ENCODE data around the gene SCNN1G.

The SCNN1G gene

DNA sequence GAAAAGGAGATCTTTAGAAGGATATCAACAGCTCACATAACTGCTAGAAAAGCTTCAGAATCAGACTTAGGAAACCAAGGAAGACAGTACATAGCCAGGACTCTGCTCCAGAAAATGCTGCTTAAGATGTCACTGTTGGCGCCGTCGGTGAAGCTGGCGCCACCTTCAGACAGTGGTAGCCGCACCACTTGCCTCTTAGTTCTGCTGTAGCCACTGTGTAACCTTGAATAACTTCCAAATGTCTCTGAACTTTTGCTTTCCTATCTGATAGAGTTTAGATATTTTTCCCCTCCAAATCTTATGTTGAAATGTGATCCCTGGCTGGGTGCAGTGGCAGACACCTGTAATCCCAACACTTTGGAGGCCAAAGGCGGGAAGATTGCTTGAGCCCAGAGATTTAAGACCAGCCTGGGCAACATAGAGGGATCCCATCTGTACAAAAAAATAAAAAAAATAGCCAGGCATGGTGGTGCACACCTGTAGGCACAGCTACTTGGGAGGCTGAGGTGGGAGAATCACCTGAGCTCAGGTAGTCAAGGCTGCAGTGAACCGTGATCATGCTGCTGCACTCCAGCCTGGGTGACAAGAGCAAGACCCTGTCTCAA lies 27.0 kb upstream of the SCNN1G start:
- no peak for DNase-seq

DNA sequence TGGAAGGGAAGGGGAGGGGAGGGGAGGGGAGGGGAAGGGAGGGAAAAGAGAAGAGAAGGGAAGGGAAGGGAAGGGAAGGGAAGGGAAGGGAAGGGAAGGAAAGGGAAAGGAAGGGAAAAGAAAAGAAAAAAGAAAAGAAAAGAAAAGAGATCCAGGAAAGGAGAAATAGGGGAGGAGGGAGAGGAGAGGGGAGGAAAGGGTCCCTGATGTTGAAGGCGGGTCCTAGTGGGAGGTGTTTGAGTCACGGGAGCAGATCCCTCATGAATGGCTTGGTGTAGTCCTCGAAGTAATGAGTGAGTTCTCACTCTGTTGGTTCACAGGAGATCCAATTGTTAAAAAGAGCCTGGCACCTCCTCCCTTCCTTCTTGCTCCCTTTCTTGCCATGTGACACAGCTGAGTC lies 26.4 kb upstream of the SCNN1G start:
- no peak for DNase-seq

DNA sequence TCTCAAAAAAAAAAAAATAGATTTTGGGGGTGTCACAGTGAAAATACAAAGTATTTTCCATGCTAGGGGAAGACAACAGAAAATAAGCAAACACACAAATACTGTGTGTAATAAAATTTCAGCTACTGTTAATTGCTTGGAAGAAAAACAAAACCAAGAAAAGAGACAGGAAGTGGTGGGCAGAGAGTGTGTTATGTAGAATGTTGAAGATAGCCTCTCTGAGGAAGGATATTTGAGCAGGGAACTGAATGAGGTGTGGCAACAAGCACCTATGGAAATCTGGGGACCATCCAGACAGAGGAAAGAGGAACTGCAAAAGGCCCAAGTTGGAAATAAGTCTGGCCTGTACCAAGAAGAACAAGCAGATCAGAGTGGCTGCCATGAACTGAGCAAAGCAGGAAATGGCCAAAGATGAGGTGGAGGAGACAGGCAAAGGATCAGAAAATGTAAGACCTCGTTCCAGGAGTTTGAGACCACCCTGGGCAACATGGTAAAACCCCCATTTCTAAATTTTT lies 25.5 kb upstream of the SCNN1G start:
- no peak for DNase-seq

DNA sequence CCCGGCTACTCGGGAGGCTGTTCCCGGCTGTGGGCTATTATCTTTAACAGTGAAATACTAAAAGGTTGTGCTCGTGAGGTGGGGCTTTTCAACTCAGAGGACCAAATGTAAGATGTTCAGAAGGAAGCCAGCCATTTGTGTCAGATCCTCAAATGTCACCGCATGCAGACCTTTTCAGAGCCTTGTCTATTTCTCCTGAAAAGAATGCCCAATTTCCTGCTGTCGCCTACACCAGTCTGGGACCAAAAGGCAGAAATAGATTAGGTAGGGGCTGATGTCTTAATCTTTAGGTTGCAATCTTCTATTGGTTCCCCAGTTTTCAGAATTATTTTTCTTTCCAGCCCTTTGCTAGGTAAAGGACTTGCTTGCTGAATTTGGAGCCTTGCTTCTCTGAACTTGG lies 24.4 kb upstream of the SCNN1G start:
- no peak for DNase-seq

DNA sequence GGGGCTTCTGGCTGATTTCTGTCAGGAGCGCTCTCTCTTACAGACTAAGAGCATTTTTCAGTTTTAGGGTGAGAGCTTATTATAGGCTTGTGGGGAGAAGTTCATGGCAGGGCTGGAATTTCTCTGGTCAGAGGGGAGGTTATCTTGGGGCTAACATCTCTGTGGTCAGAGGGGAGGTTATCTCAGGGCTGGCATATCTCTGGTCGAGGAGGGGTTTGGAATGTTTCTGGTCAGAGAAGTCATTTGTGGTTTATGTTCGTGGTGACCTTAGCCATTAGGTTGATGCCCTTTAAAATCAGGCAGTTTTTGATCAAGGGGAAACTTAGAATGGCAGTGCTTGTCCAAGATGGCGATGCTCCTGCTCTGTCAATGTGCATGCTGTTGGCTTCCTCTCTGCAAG lies 22.5 kb upstream of the SCNN1G start:
- DNase-seq, result no peak

DNA sequence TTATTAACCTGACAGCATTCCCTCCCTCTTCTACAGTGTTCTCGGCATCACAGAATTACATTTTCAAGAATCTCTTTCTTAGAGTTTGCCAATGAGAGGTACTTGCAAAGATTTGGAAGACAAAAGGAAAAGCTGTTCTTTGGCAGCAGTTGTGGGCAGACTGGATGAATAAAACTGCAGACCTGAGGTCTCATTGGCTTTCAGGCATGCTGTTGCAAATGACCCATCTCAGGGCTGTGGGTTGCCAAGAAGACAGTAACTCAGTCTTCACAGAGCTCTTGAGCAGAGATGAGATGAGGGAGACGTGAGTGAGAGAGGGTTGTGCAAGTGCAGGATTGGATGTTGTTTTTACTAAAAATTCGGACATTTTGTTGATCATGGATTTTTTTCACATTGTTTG lies 22.0 kb upstream of the SCNN1G start:
- DNase-seq, result no peak

DNA sequence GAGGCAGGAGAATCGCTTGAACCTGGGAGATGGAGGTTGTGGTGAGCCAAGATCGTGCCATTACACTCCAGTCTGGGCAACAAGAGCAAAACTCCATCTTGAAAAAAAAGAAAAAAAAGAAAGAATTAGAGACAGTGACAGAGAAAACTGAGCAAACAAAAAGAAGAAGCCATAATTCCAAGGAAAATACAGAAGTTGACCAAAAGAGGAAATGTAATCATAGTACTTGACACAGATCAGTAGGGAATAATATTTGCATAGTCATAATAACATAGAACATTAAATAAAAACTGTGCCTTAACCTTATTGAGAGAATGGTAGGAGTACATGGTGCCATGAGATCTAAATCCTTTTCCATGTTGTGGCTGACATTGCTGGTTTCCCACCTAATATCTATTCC lies 18.6 kb upstream of the SCNN1G start:
- DNase-seq, result no peak

DNA sequence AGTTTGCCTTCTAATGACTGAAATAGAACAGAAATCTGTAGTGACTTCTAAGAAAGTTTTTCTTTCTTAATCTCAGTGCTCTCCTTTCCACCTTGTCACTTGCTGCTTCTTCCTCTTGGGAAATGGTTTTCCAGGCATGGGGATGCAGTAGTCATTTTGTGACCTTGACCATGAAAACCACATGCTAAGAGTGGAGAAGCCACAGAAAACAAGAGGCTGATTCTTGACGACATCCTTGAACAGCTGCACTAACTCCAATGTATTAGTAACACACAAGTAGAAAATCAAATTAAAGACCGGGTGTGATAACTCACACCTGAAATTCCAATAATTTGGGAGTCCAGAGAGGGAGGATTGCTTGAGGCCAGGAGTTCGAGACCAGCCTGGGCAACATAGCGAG lies 17.8 kb upstream of the SCNN1G start:
- DNase-seq, result no peak

DNA sequence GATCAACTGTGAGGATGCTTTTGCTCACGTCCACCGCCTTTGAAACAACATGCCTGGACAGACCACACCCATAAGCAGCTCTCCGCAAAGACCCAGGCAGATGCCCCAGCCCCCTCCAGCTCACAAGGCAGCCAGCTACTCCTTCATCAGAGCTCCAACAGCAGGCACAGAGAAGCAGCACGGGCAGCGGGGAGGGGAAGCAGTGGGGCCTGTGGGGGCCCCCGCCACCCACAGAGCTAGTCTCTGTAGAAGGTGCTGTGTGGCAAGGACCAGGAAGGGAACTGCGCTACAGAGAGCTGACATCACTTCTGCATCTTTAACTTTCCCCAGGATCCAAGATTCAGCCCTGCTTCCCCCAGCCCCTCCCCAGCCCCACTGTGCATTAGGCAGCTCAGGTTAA lies 10.0 kb upstream of the SCNN1G start:
- DNase-seq, result no peak

DNA sequence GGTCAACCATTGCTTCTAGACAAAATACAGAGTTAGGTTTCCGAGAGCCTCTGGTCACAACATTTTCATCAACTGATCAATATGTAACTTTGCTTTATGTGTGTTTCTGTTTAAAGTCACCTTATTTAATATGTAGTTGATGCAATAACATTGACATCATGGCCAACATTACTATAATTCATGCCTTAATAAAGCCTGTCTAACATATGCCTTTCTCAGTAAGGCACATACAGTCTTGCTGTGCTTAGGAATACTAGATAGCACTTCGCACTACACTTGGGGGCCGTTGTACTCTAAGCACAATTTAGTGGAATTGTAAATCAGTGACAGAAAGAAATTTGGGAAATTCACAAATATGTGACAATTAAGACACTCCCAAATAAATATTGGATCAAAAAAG lies 9.6 kb upstream of the SCNN1G start:
- no peak for DNase-seq

DNA sequence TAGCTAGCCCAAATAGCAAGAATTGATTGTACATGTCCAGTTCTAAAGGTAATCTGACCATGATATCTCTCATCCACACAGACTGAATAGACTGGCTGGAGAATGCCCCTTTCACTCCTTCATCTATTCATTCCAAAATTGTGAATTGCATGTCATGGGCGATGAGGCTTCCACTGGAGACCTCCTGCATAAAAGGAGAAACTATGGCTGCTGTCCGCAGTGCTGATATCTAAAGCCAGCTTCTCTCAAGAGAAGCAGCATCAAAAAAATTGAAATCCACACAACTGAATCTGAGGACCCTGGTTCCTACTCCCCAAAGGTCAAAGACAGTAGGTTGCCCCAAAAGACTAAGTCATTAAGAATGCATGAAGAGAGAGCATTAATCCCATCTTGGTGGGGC lies 7.9 kb upstream of the SCNN1G start:
- DNase-seq, result no peak

DNA sequence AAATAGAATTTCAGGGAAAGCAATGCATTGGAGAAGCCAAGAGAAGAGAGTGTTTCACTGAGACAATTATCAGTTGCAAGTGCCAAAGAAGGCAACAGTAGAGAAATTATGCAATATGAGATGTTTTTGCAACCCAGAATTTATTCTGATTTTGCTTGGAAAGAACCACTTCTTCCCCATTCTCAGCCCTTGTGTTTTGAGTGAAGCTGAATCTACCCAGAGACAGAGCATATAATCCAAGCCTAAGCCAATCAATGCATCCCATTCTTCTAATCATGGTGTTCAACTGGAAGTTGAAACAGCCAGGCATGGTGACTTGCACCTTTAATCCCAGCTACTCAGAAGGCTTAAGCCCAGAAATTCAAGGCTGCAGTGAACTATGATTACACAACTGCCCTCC lies 6.9 kb upstream of the SCNN1G start:
- no peak for DNase-seq

DNA sequence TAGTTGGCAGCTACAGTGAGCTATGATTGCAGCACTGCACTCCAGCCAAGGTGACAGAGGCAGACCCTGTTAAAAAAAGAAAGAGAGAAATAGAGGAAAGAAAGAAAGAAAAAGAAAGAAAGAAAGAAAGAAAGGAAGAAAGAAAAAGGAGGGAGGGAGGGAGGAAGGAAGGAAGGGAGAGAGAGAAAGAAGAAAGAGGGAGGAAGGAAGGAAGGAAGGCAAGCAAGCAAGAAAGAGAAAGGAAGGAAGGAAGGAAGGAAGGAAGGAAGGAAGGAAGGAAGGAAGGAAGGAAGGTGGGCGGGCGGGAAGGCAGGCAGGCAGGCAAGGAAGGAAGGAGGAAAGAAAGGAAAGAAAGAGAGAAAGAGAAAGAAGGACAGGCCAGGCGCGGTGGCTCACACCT lies 1.0 kb upstream of the SCNN1G start:
- DNase-seq, result no peak

DNA sequence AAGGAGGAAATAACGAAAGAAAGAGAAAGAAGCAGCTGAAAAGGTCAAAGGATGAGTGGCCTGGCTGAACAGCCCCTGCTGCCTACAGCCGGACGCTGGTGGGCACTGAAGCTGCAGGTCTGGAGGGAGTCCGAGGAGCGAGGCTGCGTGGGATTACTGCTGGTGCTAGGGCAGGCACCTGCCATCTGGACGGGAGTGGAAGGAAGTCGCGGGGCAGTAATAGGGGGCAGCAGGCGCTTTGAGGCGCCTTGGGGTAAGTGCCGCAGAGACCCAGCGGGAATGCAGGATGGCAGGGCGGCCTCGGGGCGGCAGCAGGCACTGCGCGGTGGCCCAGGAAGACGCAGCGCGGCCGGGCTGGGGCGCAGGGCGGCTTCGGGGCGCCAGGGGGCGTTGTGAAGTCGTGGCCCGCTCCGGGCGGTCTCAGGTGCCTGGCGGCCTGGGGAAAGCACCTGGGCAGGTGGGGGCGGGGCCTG lies 303 bp upstream of the SCNN1G start:
- DNase-seq, result peak; percentile 80 to 91 (median 85)

DNA sequence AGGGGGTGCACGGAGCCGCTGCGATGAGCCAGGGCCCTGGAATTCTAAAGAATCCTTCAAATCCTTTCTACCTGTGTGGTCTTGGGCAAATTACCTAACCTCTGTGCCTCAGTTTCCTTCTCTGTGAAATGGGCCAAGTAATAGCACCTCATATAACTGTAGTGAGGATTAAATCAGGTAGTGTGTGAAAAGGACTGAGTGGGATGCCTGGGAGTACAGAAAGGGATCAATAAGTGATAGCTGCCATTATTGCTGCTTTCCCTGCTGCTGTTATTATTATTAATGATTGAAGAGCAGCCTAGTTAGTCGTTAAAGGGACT lies 958 bp downstream of the SCNN1G start:
- DNase-seq, result no peak

DNA sequence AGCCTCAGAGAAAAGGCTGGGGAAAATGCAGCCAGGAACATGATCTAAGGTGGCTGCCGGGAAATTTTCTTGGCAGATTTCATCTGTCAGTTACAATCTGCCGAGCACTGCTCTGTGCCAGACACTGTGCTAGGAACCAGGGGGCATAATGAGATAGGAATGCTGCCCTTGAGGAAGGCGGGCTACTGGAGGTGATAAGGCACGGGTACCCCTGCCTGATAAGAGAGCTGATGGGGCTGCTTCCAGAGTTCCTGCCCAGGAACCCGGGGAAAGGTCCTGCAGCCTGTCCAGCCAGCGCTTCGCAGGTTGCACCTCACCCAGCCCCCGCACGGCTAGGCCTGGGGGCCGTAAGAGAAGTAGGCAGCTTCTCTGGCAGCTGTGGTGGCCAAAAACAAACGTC lies 3.1 kb downstream of the SCNN1G start:
- DNase-seq, result no peak

DNA sequence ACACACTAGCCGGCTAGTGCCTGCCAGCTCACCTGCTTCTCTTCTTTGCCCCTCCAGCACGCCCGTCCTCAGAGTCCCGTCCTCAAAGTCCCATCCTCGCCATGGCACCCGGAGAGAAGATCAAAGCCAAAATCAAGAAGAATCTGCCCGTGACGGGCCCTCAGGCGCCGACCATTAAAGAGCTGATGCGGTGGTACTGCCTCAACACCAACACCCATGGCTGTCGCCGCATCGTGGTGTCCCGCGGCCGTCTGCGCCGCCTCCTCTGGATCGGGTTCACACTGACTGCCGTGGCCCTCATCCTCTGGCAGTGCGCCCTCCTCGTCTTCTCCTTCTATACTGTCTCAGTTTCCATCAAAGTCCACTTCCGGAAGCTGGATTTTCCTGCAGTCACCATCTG lies 3.6 kb downstream of the SCNN1G start:
- no peak for DNase-seq

DNA sequence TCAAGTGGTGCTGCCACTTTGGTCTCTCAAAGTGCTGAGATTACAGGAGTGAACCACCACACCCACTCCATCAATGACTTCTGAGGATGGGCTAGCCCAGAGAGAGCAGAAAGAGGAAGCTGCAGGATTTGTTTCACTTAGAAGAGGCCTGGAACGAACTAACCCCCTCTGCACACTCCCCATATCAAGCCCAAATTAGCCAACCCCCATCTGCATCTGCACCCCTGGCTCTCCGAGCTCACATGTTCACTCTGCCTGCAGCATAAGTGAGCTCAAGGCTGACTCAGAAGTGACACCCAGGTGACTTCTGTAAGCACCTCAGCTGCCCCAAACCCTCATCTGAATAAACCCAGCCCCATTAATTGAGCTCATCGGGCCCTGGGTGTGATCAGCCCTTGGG lies 4.8 kb downstream of the SCNN1G start:
- no peak for DNase-seq

DNA sequence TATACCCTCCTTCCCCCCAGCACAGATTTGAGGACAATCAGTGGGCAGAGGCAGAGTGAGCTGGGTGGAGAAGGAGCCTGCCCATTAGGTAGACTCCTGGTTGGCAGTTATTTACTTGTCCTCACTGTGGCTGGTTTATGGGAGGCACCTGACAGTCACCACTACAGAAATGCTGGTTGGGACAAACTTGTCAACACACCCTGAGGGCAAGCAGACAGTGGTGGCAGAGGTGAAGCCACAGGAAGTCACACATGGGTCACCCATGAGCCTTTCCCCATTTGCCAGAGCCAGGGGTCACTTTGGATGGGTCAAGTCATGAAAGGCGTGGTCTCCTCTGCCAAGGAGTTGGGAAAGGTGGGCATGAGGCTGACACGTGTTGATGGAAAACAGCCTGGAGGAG lies 6.4 kb downstream of the SCNN1G start:
- DNase-seq, result no peak

DNA sequence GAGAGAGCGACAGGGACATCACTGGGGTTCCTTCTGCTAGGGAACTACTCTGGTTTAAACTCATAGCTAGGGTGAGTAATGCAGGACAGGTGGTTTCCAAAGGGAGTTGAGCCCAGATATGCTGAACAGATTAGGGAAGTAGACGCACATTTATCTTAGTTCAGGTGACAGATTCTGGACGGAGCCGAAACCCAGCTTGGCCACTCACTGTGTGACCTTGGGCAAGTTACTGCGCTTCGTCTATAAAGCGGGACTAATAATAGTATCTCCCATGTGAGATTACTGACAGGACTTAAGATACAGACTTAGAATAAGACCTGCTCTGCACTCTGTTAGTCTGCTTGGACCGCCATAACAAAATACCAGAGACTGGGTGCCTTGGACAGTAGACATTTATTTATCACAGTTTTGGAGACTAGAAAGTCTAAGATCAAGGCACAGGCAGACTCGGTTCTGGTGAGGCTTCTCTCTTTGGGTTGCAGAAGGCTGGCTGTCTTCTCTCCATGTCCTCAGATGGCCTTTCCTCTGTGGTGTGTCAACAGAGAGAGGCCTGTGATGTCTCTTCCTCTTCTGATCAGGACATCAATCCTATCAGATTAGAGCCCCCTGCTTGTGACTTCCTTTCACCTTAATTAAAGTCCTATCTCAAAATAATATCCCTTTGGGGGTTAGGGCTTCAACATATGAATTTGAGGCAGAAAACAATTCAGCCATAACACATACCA lies 12.1 kb downstream of the SCNN1G start:
- no peak for DNase-seq

DNA sequence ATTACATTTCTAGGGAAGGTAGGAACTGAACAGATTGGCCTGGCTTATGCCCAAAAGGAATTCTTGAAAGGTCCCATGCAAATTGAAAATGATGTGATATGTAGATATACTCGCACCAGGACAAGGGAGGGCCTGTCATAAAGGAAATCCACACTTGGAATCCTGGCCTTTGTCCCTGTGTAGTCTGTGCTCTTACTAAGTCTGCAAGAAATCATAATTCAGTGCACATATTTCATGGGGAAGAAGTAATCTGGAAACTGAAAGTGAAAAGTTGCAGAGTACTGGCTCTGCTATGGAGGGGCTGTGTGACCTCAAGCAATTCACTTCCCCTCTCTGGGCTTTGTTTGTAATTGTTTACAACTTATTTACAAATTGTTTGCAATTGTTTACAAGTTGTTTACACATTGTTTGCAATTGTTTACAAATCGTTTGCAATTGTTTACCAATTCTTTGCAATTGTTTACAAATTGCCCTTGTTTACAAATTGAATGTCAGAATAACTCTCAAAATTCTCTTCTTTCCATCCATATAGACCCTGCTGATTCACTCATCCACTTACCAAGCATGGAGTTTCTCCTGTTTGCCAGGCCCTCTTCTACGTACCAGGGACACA lies 12.9 kb downstream of the SCNN1G start:
- DNase-seq, result no peak

DNA sequence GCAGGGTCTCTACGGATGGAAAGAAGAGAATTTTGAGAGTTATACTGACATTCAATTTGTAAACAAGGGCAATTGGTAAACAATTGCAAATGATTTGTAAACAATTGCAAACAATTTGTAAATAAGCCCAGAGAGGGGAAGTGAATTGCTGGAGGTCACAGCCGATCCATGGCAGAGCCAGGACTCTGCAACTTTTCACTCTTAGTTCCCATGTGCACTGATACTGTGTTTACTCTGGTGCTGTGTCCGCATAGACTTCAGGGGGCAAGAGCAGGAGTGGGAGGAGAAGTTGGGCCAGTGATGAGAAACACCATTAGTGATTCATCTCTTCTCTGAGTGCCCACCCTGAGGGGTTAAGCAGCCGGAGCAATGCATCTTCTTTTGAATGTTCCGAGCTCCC lies 14.0 kb downstream of the SCNN1G start:
- DNase-seq, result peak in 1 of 3 experiments; percentile 17

DNA sequence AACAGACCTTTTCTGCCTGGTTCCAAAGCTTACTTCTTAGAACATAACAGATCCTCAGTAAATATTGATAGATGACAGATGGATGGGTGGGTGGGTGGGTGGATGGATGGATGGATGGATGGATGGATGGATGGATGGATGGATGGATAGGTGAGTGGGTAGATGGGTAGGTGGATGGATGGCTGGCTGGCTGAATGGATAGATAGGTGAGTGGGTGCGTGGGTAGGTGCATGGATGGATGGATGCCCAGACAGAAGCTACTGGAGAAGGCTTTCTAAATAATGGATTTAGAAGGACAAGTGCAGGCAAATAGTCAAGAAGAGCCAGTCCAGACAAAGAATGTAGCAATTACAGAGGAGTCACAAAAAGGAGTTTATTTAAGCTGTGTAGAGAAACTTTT lies 19.6 kb downstream of the SCNN1G start:
- no peak for DNase-seq

DNA sequence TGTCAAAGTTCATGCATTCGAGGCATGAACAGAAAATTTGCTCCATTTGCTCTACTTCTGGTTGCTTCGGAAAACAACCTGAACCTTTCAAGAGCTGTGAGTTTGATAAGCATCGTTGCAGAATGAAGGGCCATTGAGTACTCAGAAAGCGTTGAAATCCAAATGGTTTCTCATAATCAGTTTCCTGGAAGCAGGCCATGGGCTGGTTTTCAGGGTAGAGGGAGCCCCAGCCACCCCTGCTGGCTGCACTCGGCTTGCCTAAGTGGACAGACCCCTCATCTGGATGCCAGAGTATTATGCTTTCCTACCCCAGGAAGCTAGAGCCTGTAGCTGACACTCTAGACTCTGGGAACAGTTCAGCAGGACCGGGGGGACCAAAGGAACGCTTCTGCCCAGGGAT lies 24.4 kb downstream of the SCNN1G start:
- peak in 2 of 3 experiments; percentile 91 to 92 for DNase-seq

DNA sequence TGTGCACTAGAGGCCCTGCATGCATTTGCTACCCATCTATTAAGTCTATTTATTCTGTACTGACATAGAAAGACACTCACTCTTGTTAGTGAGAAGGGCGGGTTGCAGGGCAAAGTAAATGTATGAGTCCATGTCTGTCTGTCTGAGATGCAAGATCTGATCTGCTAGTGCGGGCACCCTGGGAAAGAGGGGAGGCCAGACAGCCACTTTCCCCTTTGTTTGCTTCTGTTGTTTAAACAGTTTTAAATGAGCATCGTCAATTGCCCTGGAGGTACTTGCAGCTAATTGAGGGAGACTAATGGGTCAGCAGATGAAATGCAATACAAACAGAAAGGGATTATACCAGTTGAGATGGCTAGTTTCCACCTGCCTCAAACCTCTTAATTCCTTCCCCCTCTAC lies 24.9 kb downstream of the SCNN1G start:
- peak; percentile 75 to 99 (median 89) for DNase-seq
